Brain pericyte (primary cell): ENCODE data around the gene DTYMK.
A peak's percentile ranks its signal among the peaks of the same experiment; 100 is the strongest.

Experiments
- DNase-seq: peaks from one replicate; pipeline ENCODE4 v3.0.0-alpha.2; 2012; ENCODE audit warnings: low read depth, low spot score

The DTYMK gene

GRCh38 chr2:241706537-241706936, 19.9 kb upstream of the DTYMK start:
- DNase-seq = no peak

GRCh38 chr2:241703032-241703604, 16.5 kb upstream of the DTYMK start:
- DNase-seq = no peak

- DNase-seq = no peak
Observed at GRCh38 chr2:241702155-241703031, 15.8 kb upstream of the DTYMK start.

GRCh38 chr2:241701399-241702154, 15.0 kb upstream of the DTYMK start, which contains the start of gene ING5:
Gene ING5, plus strand, starts transcription at chr2:241702039. Its CDS starts 27 bp downstream, at chr2:241702066.
- DNase-seq = peak; percentile 43

GRCh38 chr2:241701149-241701398, 14.5 kb upstream of the DTYMK start:
- DNase-seq = no peak

GRCh38 chr2:241695651-241696050, 9.0 kb upstream of the DTYMK start:
- DNase-seq = no peak

GRCh38 chr2:241692448-241692847, 5.8 kb upstream of the DTYMK start:
- DNase-seq = no peak

DNA sequence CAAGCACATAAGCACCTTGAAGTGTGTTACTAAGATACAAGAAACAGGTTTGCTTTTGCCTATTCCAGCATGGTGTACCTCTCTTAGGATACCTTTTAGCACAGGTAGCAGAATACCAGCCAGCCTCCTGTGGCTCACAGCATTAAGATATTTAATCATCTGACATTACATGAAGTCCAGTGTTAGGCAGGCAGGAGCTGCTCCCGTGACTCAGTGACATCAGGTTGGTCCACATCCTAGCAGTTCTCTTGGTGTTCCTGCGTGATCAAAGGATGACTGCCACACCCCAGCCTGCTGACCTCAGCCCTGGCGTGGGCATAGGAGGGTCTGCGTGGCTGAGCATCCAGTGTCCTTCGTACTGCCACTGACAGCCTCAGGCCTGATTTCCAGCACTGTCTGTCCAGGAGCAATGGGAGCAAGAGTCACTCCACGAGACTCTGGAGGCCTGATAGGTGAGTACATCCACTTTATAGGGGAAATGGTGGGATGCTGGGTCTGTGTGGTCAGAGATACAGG, 3.6 kb upstream of the DTYMK start:
- no peak for DNase-seq

- DNase-seq = no peak
Observed at GRCh38 chr2:241689306-241689705, 2.7 kb upstream of the DTYMK start.

DNA sequence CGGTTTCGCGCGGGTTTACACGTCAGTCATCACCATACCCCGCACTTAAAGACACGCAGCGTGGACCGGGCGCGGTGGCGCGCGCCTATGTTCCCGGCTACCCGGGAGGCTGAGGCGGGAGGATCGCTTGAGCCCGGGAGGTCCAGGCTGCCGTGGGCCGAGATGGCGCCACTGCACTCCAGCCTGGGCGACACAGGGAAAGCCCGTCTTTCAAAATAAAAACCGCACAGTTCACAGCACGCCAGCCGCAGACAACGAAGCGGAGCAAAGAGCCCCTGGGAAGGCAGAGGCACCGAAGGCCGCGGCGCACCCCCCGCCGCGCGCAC, 328 bp downstream of the DTYMK start:
- no peak for DNase-seq

DNA sequence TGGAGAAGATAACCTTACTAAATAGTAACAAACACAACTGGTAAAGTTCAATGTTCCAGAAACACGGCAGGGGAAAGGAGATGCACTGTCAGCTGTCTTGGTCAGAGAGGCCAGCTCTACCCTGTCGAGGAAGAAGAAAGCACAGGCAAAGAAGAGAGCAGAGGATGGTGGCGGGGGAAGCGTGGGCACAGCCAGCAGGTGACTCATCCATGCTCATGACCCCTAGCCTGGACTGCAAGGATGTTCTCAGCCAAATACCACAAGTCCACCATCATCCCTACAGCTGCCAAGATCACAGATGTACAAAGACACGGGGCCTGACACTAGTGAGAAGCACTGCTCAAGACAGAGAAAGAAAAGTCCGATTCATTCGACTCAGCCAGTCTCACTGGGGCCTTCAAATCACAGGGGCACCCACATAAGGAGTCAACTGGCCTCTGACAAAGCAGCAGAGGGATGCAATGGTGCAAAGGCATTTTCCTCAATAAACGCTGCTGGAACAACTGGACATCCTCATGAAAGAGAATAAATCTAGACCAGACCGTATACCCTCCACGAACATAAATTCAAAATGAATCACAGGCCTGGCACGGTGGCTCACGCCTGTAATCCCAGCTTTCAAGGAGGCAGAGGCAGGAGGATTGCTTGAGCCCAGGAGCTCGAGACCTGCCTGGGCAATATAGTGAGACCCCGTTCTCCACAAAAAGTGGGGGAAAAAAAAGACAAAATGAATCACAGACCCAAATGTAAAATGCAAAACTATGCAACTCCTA, 5.6 kb downstream of the DTYMK start:
- peak; percentile 73 for DNase-seq

DNA sequence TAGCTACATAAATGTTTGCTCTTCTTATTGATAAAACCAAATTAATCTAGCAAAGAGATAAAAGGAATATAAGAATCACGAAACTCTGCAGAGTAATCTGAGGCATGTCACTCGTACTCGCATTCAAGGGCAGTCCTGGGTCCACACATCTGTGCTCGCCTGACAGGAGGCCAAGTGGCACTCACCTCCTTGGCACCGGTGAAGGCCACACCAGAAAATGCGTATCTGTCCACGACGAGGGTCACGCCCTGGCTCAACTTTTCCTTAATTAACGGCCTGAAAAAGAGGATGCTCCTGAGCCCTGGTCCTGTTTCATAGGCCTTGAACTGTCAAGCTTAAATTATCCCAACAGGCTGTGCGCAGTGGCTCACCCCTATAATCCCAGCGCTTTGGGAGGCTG, 6.6 kb downstream of the DTYMK start:
- no peak for DNase-seq

DNA sequence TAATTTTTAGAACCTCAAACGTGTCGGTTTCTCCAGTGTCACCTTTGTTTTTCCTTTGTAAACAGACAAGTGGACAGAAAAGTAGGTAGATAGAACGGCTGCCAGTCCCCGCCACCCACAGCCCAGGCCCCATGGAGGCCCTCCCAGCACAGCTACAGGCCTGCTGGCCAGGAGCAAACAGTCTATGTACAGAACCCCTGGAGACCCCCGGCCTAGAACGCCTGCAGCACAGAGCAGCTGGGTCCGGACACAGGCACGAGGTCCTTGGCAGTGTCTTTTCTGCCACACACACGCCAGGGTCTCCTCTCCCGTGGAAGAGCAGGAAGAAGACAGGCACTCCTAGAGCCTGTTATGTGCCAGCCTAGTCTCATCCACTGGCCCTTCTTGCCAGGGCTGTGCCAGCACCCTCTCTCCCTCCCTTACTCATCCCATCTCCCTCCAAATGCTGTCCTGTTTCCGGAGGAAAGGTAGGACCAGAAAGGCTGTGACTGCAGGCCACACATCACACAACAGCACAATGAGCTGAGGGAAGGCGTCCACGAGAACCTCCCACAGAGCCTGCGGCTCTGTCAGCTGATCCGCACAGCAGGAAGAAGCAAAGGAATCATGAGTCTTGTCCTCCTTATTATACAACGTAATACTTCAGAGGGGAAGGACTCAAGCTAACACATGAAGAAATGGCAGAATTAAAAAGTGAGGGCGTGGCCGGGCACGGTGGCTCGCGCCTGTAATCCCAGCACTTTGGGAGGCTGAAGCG, 7.7 kb downstream of the DTYMK start:
- no peak for DNase-seq

DNA sequence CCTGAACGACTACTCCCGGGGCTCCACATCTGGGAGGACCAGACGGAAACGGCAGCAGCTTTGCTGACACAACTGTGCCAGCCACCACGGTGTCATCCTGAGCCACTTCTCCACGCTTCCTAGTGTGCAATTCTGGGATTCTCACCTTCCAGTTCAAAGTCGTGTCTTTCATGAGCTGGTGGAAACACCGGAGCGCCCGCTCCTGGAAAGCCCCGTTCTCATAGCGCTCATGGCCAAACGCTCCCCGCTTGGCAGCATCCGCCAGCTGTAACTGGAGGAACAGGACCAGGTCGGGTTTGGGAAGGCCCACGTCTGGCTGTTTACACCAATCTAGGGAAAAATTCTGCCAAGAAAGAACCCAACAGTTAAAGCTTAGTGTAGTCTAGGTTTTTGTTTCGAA, 8.3 kb downstream of the DTYMK start:
- no peak for DNase-seq

DNA sequence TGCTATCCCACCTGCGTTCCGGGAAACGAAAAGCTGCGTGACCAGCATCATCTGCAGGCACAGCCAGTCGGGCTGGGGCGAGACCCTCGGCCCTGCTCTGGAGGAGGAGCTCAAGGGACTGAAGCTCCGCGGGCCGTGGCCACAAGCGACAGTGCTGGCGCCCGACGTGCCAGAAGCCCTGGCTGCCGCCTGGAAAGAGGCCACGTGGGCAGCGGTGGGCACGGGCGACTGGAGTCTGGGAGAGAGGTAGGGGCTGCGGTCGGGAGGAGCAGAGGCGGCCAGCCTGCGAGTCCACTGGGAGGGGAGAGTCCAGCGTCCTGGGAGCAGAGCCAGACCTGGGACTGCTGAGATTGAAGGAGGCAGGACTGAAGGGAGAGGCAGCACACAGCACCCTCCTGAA, 9.2 kb downstream of the DTYMK start:
- no peak for DNase-seq

- DNase-seq = no peak
Observed at GRCh38 chr2:241676665-241677064, 9.9 kb downstream of the DTYMK start.

- no peak for DNase-seq
Observed at GRCh38 chr2:241675885-241676284, 10.7 kb downstream of the DTYMK start.

GRCh38 chr2:241673797-241674725, 12.6 kb downstream of the DTYMK start:
- no peak for DNase-seq

- no peak for DNase-seq
Observed at GRCh38 chr2:241673189-241673663, 13.4 kb downstream of the DTYMK start.
